GM21390 (cell line): ENCODE measurements around the gene ARHGAP6.
"Not testable (repeated sequence)": the region's sequence is repeated elsewhere in the genome, so short reads cannot be mapped to it uniquely, and the experiment has no call there.

Experiments
- ATAC-seq: cut with Tn5 transposase; IDR thresholded peaks from one replicate; pipeline ENCODE4 v1.9.1; 2021; ENCODE audit not compliant: unreplicated experiment

The ARHGAP6 gene

DNA sequence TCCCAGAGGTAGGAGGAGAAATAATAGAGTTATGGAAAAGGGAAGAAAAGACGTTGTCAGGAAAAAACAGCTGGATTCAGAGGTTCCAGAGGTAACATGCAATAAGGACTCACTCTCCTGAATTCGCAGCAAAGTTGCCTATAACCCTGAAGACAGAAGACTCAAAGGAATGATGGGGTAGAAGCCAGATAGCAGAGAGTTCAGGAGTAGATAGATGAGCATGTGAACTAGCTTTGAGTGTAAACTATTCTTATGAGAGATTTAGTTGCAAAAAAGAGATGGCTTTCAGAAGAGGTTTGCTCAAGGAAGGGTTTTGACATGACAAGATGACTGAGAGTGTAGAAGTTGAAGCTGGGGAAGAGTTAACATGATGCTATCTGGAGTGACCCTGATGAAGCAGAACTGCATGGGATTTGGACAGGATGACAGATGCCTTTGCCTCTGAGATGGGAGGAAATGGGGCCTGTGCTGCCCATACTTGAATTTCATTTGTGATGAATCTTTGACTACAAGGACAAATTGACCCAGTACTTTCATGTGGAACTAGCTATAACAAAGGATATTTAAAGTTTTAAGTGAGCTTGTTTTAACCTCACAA, 298.6 kb downstream of the ARHGAP6 start:
- no peak for ATAC-seq

DNA sequence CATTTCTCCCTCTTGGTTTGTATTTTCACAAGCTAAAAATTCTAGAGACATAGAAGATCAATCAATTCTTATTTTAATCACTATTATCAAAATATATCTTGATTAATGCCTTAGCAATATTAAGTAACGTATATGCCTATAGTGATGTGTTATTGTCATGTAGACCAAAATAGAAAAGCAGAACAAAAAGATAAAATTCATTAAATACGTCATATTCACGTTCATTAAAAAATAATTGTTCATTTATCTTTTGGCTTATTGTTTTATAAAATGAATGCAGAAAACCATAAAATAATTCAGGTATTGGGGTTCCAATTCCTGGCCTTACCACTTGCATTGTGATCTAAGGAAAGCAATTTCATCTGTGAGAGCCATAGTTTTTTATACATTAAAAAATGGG, 300.3 kb downstream of the ARHGAP6 start:
- ATAC-seq: no peak

DNA sequence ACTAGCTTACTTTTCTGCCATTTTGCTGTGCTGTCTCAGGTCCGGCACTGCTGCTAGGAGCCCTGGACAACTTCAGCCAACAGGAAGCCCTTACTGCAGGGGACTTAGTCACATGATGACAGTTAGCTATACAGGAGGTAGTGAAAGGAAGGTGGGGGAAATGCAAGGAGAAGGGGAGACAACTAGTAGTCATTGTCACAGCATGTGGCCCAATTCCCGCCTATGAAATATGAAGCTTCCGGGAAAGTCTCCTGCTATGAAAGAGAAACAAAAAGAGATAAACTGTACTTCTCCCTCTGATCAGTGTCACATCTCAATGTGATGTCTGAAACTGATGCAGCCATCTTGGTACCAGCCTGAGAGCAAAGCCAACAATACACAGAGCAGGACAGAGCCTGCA, 300.9 kb downstream of the ARHGAP6 start:
- ATAC-seq: no peak

DNA sequence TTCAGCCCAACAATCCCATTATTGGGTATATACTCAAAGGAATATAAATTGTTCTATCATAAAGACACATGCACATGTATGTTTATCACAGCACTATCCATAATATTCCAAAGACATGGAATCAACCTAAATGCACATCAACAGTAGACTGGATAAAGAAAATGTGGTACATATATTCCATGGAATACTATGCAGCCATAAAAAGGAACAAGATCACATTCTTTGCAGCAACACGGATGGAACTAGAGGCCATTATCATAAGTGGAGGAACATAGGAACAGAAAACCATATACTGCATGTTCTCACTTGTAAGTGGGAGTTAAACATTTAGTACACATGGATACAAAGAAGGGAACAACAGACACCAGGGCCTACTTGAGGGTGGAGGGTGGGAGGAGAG, 301.9 kb downstream of the ARHGAP6 start:
- not testable (repeated sequence) for ATAC-seq

DNA sequence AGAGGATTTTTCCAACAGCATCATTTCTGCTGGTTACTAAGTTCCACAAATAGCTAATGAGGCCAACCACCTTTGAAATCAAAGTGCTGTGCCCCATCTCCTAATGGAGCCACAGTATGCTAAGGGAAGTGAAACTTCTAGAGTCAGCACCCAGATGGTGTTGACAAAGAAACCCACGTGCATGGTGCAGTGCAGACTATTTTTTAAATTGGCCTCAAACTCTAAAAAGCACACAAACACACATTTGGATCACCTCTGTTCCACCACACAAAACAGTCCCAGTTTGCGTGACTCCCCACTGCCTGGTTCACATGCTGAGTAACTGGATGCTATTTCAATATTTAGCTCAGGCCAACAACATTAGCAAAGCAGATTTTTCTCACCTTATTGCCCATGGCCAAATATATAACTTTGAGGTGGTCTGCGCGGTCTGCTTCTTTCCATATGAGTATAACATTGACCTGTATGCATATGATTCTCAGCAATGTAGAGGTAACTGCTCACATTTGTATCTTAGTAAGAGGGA, 302.6 kb downstream of the ARHGAP6 start:
- ATAC-seq: peak; percentile 98

DNA sequence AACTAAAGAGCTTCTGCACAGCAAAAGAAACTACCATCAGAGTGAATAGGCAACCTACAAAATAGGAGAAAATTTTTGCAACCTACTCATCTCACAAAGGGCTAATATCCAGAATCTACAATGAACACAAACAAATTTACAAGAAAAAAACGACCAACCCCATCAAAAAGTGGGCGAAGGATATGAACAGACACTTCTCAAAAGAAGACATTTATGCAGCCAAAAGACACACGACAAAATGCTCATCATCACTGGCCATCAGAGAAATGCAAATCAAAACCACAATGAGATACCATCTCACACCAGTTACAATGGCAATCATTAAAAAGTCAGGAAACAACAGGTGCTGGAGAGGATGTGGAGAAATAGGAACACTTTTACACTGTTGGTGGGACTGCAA, 304.1 kb downstream of the ARHGAP6 start:
- not testable (repeated sequence) for ATAC-seq

DNA sequence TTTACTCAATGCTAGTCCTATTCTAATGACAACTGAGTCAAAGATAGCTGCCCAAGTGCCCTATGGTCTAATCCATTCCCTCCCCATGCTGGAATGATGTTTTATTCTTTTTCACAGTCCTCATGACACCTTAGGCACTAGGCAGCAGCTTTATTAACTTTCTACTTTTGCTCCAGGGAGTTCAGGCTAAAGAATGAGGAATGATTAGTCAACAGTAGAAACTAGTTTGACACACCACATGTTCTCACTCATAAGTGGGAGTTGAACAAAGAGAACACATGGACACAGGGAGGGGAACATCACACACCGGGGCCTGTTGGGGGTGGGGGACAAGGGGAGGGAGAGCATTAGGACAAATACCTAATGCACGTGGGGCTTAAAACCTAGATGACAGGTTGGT, 309.8 kb downstream of the ARHGAP6 start:
- not testable (repeated sequence) for ATAC-seq

DNA sequence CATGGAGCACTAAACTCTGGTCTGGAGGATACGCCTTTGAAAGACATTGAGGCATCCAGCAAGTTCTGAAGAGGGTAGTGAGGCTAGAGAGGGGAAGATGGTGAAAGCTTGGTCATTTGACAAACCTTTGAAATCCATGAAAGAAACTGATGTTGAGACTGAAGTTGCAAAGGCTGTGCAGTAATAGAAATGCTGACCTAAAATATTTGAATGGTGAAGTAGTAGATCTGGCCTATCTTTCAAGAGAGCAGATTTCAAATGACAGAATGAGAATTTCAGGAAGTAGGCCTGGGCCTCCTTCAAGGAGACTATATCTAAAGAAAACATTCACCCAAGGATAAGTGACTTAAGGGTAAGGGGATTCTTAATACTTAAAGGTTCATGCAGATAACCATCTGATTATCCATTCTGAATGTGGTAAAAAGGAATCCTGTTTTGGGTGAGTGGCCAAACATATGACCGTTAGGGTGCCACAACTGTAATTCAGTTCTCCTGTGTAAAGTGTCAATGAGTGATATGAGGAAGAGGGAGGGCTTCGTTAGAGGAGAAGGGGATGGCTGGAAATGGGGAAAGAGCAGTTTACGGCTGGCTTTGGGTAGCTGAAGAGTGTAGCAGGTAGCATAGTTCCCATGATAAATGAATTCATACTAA, 310.3 kb downstream of the ARHGAP6 start:
- ATAC-seq: no peak

DNA sequence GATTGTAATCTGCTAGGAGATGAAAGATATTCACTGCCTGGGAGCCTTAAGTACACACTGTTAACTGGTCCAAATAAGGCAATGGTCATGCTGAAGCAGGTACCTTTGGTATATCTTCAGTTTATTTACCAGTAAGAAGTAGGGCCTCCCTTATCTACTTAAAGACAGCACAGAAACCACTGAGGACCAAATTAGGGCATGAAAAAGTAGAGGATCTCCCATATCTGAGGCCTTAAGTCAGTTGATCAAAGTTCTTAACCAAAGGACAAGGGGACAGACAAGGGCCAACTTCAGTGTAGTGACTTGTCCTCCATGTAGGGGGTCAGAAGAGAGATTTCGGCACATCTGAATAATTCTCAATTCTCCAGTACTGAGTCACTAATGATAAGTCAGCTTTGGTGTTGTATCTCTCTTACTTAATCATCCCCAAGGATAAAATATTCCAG, 313.4 kb downstream of the ARHGAP6 start:
- ATAC-seq: no peak

DNA sequence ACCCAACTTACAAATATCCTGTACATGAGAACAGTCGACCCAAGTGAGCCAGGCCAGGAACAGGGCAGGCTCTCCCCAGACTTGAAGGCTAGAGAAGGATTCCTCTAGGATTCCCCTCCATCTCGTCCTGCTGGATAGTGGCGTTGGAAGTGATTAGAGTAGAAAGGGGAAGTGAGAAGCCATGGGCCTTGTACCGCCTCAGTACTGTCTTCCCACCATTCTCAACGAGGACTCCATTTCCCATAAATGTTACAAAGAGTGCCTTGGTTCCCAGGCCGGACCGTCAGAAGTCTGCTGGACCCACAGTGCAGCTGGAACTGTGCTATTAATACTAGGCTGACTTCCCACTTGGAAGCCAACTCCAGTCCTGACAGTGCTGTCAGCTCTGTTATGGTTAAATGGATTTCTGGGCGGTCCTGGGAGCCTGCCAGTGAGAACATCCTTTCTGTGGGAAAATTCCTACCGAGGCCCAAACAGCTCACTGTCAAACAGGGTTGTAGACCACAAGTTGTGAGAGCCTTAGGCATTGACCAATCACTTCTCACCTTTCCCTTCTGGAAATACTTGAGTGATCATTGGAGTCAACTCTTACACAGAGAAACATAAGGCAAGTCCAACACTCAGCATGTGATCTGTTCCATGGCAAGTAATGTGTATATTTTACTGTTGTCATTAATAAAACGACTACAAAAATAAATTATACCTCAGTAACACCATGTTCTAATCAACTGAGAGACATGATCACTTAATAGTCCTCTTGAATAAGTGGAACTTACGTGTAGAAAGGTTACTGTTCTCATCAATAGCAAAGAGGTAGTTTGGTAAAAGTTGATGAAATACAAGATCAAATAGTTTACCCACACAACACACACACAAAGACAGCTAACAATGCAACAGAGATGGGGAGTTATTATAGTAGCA, 314.1 kb downstream of the ARHGAP6 start:
- peak; percentile 43 for ATAC-seq

DNA sequence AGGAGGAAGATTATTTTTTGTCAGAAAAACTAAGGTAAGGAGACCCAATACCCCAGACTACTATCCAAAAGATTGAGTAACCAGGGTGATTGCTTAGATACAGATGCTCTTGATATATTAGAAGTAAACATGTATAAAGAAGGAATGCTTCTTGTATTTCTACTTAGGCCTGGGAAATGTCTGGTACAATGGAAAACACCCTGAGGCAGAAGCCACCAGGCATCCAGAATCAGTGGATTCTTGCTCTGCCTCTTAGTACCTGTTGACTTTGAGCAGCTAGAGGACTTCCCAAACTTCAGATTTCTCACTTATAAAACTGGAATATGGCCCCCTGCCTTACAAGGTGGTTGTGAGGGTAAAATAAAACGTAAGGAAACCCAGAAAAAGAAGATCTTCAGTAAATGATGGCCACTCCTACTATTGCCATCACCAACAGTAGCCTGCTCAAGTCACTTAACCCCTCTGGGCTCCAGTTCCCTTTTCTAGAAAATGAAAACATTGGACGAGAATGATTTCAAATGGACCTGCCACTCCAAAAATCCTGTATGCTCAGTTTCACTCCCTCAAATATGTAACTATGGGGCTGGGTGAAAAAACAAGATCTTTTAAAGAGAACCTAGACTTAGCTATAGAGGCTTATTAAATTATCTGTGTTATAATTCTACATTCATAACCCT, 315.9 kb downstream of the ARHGAP6 start:
- no peak for ATAC-seq

DNA sequence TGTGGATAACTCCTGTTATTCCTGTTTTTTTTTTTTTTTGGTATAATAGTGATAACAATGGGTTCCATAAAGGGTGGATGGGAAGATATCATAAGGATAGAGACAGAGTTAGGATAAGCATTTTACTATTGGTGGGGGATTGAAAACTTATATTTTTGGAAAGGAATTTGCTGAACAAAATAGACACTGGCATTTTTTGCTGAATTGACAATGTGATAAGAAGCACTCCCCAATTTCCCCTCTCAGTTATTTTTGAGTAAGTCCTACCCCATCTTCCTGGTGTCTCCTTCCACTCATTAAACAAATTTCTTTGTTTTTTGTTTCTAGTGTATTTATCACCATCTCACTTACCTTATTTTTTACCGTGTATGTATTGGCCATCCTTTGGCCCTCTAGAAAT, 316.7 kb downstream of the ARHGAP6 start:
- ATAC-seq: no peak

DNA sequence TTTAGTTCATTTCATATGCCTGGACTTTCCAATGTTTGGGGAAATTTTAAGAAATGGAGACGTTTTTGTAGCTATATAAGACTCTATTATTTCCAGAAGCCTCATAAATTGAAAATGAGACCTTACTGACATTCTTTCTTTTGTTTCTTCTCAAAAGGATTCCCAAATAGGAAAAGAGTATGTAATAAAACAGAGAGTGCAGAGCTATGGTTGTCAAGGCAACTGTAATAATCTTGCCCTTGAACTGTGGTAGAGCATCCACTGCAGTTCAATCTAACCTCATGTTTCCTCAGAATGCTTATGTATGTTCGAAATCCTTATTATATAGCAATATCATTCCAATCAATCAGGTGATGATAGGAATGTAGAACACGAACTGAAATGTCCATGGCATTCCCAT, 318.4 kb downstream of the ARHGAP6 start:
- ATAC-seq: no peak

DNA sequence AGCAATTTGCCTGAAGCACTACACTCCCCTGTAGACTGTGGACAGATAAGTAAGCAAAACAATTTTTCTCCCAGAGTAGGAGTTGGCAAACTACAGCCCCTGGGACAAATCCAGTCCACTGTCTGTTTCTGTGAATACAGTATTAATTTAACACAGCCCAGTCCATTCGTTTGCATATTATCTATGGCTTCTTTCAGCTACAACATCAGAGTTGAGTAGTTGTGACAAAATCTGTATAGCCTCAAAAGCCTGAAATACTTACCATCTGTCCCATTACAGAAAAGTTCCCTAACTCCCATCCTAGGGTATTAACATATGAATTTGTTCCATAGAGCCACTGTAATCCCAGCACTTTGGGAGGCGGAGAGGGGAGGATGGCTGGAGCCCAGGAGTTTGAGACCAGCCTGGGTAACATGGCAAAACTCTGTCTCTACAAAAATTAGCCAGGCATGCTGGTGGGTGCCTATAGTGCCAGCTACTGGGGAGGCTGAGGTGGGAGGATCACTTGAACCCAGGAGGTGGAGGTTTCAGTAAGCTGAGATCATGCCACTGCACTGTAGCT, 319.5 kb downstream of the ARHGAP6 start:
- ATAC-seq: no peak

DNA sequence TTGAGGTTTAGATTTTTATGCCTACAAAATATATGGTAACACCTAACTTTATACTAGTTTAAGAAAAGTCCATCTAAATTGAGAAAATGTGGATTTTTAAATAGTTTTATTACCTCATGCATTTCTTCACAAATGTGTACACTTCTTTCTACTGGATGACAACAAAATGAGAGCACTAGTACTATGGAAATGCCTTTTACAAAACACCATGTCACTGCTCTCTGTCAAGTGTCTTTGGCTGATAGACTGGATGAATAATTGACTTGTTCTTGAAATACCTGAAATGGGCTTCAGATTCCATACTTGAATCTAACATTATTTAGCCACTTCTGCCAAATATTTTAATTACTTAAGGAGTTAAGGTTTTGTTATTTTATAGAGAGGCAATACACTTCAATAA, 323.0 kb downstream of the ARHGAP6 start:
- ATAC-seq: no peak

DNA sequence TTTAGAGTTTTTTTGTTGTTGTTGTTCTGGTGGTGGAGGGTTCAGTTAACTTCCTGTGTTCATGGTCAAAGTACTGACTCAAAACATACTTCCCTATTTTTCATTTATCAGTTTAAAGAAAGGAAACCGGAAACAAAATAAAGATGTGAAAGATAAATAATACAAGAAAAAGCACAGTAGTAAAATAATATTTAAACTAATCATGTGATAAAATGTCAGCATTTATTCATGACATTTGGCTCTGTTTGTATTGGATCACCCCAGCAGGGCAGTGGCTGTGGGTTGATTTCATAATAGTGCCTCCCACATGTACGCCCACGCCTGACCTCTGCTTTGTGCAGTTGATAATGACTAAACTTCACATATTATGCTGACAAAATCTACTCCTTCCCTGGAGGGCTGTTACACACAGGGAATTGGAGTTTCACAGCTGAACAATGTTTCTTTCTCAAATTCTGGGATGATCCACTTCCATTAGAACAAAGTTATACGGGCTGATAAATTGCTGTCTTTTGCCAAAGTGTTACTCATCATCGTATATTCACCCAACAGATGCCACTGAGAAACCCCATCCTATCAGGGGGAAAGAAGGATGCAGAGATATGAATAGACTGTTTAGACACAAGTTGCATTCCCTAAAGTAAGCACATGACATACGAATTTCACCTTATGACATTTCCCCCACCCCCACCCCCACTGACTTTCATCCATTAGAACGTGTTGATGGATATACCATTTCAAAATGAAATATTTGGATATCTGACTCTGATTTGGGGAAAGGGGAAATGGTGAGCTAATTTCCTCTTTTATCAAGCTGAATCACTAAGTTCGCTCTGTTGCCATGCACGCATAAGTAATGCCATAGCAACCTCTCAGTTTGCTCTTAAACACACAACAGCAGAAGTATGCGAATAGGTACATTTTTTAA, 324.2 kb downstream of the ARHGAP6 start:
- peak; percentile 83 for ATAC-seq

DNA sequence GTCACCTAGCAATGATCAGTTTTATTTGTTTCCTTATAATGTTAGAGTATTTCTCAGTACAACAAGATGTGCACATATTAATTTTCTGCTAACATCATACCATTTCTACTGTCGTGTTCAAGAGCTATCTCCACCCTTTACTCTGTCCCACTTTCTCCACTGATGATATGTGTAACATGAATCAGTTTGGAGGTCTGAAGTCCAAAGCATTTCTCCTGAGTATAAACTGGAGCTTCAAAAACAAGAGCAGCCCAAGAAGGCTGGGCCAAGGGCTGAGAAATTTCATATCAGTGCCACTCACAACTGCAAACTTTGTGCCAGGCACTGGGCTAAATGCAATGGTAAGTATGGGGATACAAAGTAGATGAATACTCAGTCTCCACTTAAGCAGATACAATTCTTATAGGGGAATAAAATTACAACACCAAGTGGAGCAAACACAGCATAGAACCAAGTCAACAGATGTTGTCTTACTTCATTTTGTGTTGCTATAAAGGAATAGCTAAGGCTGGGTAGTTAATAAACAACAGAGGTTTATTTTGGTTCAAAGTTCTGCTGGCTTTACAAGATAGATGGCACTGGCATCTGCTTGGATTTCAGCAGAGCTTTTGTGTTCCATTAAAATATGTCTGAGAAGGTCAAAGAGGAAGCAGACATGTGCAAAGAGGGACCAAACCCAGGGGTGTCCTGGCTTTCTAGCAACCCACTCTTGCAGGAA, 328.3 kb downstream of the ARHGAP6 start:
- no peak for ATAC-seq

DNA sequence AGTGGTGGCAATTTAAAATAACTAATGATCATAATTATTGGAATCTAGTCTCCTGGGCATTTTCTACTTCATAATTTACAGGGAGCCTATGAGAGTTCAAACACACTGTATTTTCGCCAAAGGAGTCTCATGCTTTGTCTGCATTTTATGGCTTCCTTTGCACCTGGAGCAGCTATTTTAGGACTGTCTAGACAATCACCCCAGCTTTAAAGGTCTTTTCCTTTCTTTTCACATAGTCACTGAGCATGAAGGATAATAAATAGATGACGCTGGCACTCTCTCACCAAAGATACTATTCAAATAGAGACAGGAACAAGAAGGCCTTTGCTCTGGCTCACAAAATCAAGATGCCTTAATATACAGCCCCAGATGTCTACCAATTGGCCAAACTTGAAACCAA, 329.5 kb downstream of the ARHGAP6 start:
- no peak for ATAC-seq

DNA sequence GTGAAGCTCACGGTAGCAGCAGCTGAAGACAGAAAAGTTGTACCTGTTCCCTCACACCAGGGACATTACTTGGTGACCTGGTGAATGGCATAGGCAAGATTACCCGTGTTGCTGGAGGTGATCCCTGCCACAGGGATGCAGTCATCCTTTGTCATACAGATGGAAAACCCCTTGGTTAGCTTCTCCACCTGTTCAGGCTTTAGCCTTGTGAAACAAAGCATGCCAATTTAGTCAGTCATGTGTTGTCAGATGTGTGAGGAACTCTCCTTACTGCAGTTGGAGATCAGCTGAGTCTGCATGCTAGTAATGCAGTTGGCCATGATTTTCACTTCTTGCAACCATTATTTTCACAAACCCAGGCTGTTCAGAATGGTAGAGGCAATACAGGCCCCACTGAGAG, 331.6 kb downstream of the ARHGAP6 start:
- no peak for ATAC-seq
